GM19468 (cell line): Measurements from ENCODE around the gene UBE2S.
"Not testable (repeated sequence)": the region's sequence is repeated elsewhere in the genome, so short reads cannot be mapped to it uniquely, and the experiment has no call there.

Experiments
- ATAC-seq: cut with Tn5 transposase; IDR thresholded peaks from one replicate; pipeline ENCODE4 v1.9.1; 2021; ENCODE audit warnings: mild to moderate bottlenecking, moderate library complexity, moderate number of reproducible peaks; ENCODE audit not compliant: unreplicated experiment; ENCODE audit errors: extremely low read depth

Gene UBE2S

DNA sequence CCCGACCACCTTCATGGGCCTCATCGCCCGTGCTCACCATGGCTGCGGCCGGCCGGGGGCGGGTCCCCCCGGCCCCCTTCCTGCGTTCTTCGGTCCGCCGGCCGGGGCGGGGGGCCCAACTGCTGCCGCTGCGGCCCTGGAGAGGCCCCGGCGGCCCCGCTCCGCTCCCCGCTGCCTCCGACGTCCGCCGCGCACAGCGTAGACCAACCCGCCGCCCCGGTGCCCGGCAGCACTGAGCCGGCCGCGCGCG lies at the start of gene UBE2S:
Gene UBE2S, minus strand, starts transcription at position 239 of the 250 bp plus-strand sequence. Its CDS starts 199 bp downstream, at position 40.
- peak; percentile 75 for ATAC-seq

- ATAC-seq: no peak
Measured at GRCh38 chr19:55456347-55456746, 48.8 kb upstream of the UBE2S start.

GRCh38 chr19:55455576-55456235 lies 48.1 kb upstream of the UBE2S start:
- no peak for ATAC-seq

- no peak for ATAC-seq
Measured at GRCh38 chr19:55454787-55455243, 47.2 kb upstream of the UBE2S start.

DNA sequence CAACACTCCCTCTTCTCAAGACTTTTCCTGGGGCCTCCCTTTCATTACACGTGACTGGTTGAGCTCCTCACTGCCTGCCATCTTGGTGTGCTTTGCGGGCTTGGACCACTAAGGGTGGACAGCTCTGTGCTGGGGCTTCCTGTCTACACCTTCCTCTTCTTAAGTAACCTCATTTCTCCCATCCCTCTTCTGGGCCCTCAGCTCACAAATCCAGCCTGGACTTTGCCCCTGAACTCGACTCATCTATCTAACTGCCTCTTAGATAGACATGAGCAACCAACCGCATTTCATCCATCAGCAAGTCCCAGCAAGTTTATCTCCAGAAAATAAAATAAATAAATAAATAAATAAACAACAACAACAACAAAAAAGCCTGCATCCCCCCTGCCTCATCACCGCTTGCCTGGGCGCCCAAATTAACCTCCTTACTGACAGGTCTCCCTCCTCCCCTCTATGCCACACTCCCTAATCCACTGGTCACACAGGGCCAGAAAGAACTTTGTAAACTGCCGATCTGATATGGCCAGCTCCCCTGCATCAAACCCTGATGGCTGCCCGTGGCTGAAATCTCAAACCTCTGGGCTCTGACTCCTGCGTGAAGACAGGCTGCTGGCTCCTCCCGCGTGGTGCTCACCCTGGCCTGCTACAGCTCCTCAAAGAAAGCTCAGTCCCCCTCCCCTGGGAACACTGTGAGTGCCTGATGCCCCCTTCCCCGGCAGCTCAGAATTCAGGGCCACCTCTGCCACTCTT lies 46.1 kb upstream of the UBE2S start:
- no peak for ATAC-seq

DNA sequence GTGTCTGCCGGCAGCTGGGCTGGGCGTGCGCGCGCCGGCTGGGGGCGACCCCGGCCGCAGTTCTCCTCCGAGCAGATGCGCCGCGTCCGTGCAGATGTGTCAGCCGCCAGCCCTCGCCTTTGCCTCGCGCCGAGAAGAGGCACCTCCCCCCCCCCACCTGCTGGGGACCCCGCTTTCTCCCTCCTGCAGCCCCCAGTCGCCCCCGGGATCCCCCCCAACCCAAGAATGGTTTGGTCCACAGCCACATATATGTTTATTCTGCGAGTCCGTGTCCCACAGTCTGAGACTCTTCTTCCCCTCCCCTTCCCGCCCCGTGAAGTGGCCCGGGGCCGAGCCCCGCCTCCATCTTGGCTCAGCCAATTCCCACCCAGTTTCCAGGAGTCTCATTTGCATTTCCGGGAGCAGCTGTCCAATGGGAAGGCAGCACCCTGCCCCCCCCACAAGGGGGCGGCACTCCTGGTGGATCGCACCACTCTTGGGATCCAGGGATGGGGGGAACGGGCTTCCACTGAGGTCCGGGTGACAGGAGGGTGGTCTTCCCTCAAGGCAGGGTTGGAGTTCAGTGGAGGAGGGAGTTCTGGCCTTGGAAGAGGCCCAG lies 45.3 kb upstream of the UBE2S start:
- no peak for ATAC-seq

DNA sequence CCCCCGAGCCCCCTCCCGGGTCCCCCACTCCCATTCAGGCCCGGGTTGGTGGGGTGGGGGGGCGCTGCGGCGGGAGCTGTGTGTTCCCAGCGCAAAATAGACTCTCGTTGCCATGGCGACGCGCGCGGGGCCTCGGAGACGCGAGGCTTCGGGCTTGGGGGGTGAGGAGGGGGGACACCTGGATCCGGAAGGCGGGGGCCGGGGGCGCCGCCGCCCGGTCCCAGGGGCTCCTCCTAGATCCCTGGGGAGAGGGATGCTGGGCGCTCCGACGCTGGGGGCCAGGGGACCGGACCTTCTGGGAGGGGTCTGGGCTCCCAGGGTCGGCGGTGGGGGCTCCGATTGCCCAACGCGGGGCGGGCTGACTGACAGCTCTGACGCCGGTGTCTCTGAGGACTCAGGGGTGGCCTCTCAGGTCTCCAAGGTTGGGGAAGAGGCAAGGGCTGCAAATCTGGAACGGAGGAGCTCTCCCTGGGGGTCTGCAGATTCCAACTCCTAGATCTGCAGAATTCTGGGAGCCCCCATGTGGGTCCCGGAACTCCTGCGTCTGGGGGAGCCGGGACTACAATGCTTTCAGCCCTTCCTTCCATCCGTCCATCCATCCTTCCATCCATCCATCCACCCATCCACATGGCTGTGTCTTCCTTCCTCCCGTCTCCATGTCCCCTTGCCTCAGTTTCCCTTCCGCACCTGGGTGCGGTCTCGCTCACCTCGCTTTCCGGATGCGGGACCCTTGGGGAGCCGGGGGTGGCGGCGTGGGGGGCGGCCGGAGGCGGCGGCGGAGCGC lies 44.6 kb upstream of the UBE2S start:
- ATAC-seq: no peak

- ATAC-seq: no peak
Measured at GRCh38 chr19:55451163-55451964, 43.8 kb upstream of the UBE2S start.

- ATAC-seq: no peak
Measured at GRCh38 chr19:55449469-55449868, 41.9 kb upstream of the UBE2S start.

GRCh38 chr19:55448175-55448490 lies 40.5 kb upstream of the UBE2S start:
- ATAC-seq: not testable (repeated sequence)

DNA sequence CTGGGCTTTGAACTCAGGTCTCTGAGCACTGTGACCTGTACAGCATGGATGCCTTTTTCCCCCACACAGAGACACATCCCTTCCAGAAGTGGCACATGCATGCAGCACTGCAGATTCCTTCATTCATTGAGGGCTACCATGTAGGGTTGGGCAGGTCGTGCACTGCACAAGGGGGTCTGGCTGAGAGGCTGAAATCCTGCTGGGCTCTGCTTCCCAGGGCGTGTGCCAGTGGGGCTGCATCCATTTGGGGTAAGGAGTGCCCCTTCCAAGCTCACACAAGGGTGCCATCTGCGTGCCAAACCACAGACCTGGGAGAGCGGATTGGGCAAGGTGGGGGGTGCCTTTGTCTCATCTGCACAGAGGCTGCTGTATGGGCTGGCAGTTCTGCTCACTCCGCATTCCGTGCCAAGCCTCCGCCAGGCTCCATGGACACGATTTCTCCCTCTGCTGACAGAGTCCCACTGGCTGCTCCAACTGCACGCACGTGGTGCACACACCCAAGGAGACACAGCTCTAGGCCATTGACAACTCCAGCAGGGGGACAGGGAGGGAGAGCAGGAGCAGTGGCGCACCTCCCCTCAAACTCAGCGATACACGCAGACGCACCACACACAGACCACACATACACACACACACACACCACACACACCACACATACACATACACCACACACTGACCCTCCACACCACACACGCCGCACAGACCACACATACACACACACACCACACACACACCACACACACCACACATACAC lies 40.0 kb upstream of the UBE2S start:
- no peak for ATAC-seq

GRCh38 chr19:55446060-55446459 lies 38.5 kb upstream of the UBE2S start:
- no peak for ATAC-seq

DNA sequence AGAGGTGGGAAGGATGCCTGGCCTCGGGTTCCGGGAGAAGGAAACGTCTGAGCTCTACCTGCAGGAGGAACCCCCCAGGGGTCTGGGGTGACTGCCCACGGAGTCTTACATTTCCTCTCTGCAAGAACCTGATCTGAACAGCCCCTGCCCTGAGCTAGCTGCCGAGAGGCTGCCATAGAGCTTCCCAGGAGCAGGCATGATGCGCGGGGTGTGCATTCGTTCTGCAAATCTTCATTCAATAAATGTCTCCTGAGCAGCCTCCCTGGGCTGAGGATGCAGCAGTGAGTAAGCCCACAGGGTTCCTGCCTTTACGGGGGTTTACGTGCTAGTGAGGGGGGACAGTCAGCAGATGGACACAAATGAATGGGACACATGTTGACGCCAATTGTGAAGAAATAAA lies 37.1 kb upstream of the UBE2S start:
- ATAC-seq: no peak

DNA sequence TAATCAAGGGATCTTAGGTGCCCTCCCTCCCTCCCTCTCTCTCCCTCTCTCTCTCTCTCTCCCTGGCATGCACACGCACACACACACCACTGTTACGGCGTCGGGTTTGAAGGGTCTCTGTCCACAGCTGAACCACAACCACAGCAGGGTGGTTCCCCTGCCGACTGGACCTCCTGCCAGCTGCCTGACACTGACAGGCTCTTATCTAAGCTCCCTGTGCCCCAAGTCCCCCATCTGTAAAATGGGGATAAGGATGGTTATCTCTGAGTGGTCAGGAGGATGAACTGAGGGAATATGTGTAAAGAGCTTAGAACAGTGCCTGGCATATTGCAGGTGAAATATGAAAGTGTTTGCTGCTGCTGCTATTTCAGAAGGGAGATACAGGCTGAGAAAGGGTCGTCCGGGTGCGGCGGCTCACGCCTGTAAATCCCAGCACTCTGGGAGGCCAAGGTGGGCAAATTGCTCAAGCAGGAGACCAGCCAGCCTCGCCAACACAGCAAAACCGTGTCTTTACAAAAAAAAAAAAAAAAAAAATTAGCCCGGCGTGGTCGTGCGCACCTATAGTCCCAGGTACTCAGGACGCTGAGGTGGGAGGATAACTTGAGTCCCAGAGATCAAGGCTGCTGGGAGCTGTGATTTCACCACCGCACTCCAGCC lies 36.4 kb upstream of the UBE2S start:
- no peak for ATAC-seq

DNA sequence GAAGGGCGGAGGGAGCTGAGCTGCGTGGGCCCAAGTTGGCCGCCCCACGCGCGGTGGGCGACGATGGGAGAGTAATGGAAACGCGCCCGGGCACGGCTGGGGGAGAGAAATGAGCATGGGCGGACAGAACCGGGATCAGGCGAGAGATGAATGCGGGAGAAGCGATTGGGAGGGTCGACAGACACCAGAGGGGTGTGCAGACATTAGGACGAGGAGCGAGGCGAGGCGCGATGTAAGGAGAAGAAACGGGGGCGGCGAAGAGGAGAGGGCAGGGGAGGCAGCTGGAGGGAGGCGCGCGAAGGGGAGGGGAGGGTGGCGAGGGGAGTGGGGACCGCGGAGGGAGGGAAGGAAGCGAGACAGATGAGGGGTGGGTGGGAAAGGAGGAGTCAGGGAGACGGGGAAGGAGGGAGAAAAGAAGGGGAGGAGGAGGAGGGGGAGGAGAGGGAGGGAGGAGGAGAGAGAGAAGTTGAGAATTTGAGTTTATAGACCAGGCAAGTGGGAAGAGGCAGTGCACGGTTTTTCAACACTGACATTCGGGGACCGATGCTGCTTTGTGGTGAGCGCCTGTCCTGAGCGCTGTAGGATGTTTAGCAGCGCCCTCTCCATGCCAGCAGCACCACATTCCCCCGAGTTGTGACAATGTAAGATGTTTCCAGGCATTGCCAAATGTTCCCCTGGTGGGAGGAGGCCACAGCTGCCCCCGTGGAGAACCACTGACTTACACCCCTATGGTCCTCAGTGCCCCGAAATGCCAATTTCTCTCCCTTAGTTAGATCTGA lies 35.6 kb upstream of the UBE2S start, which contains the start of gene SHISA7:
Gene SHISA7, minus strand, starts transcription at position 256 of the 779 bp plus-strand sequence. CDS start 437 bp downstream, outside the sequence.
- no peak for ATAC-seq

GRCh38 chr19:55442372-55442961 lies 34.9 kb upstream of the UBE2S start:
- ATAC-seq: no peak

- ATAC-seq: no peak
Measured at GRCh38 chr19:55441692-55442321, 34.2 kb upstream of the UBE2S start.
